K562 (cell line): ENCODE measurements around the gene ZGLP1. TPM values are rescaled to one million over a fixed set of nuclear protein-coding genes. Genes with fewer than 3 reads are reported as not detected.

Experiments used
- AFF1 ChIP-seq, 2 experiments: fragments of 450-650 bp; IDR thresholded peaks; 2 replicates each; pipeline ENCODE4 v1.6.1; 2018; ENCODE audit warnings: mild to moderate bottlenecking in 2 of 2, low read depth in 1 of 2; ENCODE audit not compliant: partially characterized antibody in 2 of 2
- ARID1B ChIP-seq: fragments of 450-650 bp; IDR thresholded peaks from 2 replicates; pipeline ENCODE4 v1.6.1; 2016; ENCODE audit warnings: antibody characterized with exemption, mild to moderate bottlenecking, inconsistent platforms
- CHD4 ChIP-seq: fragments of 200-600 bp; sonication (generic); IDR thresholded peaks from 3 replicates; pipeline ENCODE4 v1.6.1; 2012; ENCODE audit warnings: low read depth, mild to moderate bottlenecking, mixed read lengths, low read length, inconsistent platforms; ENCODE audit not compliant: insufficient read depth, insufficient replicate concordance, poor library complexity, severe bottlenecking
- DEAF1 ChIP-seq: fragments of 450-650 bp; formaldehyde crosslinking; IDR thresholded peaks from 2 replicates; pipeline ENCODE4 v1.4.0; 2020; ENCODE audit warnings: mild to moderate bottlenecking, moderate library complexity
- DIDO1 ChIP-seq: fragments of 450-650 bp; IDR thresholded peaks from 2 replicates; pipeline ENCODE4 v1.6.1; 2016; ENCODE audit warnings: low read depth, missing biosample characterization, missing genetic modification characterization
- DLX4 ChIP-seq: fragments of 250-450 bp; sonication (Bioruptor Pico); IDR thresholded peaks from 2 replicates; pipeline ENCODE4 v1.6.1; 2021; ENCODE audit warnings: mild to moderate bottlenecking
- HDAC6 ChIP-seq: IDR thresholded peaks from 2 replicates; pipeline ENCODE4 v1.6.1; 2012; ENCODE audit warnings: low read depth, mild to moderate bottlenecking, control low read depth, inconsistent platforms, low read length, moderate library complexity
- HEY1 ChIP-seq: fragments of 250-450 bp; sonication (Bioruptor Pico); IDR thresholded peaks from 2 replicates; pipeline ENCODE4 v1.5.0; 2020; ENCODE audit warnings: mild to moderate bottlenecking, moderate library complexity, borderline replicate concordance
- SAFB2 ChIP-seq: fragments of 200-400 bp; formaldehyde crosslinking; IDR thresholded peaks from 2 replicates; pipeline ENCODE4 v1.6.1; 2018; ENCODE audit warnings: borderline replicate concordance, low read length, low read depth, moderate library complexity; ENCODE audit not compliant: severe bottlenecking
- STAG1 ChIP-seq: sonication (generic); formaldehyde crosslinking; IDR thresholded peaks from 2 replicates; pipeline ENCODE4 v1.5.0; 2020; ENCODE audit warnings: missing genetic modification reagents, borderline replicate concordance
- STAT5A ChIP-seq: IDR thresholded peaks from 2 replicates; pipeline ENCODE4 v1.6.1; 2012; ENCODE audit warnings: low read length, inconsistent platforms, borderline replicate concordance
- UBTF ChIP-seq, 2 experiments: IDR thresholded peaks; 2 replicates each; pipeline ENCODE4 v1.6.1; 2012; ENCODE audit warnings: improper control_type of control experiment in 2 of 2, low read depth in 2 of 2, low read length in 2 of 2, borderline replicate concordance in 1 of 2
- ZFX ChIP-seq: sonication (generic); formaldehyde crosslinking; IDR thresholded peaks from 2 replicates; pipeline ENCODE4 v1.8.0; 2022; ENCODE audit warnings: mild to moderate bottlenecking, missing genetic modification reagents, moderate library complexity
- ZNF511 ChIP-seq: sonication (generic); formaldehyde crosslinking; IDR thresholded peaks from 2 replicates; pipeline ENCODE4 v1.8.0; 2022; ENCODE audit warnings: mild to moderate bottlenecking, missing genetic modification reagents
- polyA plus RNA-seq, 8 experiments: library from polyadenylated mRNA; depleted of rRNA in 4 of 8; stranded (reverse) in 5 of 8; unstranded in 3 of 8; fragments of >200 nt; fragmentation: Nextera tagmentation in 2 of 8; fragmentation: Illumina TruSeq in 1 of 8; extraction: Ambion mirVana in 2 of 8; extraction: Trizol in 1 of 8; gene quantifications; 2 replicates each; pipeline versions ENCODE4 v1.2.1 to v1.2.3, GENCODE V29; 2011 to 2014; ENCODE audit warnings: inconsistent platforms in 1 of 8, missing spikeins in 1 of 8
- total RNA-seq, 7 experiments: library from RNA; depleted of rRNA in 6 of 7; stranded (reverse); fragments of >200 nt in 6 of 7; fragmentation: Illumina TruSeq in 2 of 7; extraction: Trizol in 2 of 7; gene quantifications; 2 replicates each; pipeline versions ENCODE4 v1.2.1 to v1.2.3, GENCODE V29; 2011 to 2021; ENCODE audit warnings: low replicate concordance in 1 of 7
- TF ChIP-seq, protein P1 (sequence below): fragments of 250-450 bp; sonication (Bioruptor Pico); IDR thresholded peaks from 2 replicates; pipeline ENCODE4 v1.4.0; 2020

ZGLP1 gene
- total and polyA plus RNA-seq, 9 of the 15 experiments (the other 6 are each of a cell fraction or from before 2014, with no cell fraction given): 0.24 to 4.5 (median 2.2) TPM

GRCh38 chr19:10332965-10333757, 23.5 kb upstream of the ZGLP1 start, which contains the start of gene RAVER1 (continued):
- peak; percentile 53 to 70; a peak in 1 of 4 replicates for TF ChIP-seq UBTF (IDR thresholded peaks at IDR 0.05; ENCODE audit: borderline replicate concordance in 1 of 2, low read depth in 2 of 2, low read length in 2 of 2)
- TF ChIP-seq DLX4 (CRISPR knock-in tag): no peak
- peak; percentile 52 for TF ChIP-seq ZNF511 (CRISPR knock-in tag)
- TF ChIP-seq ZFX (CRISPR knock-in tag): peak; percentile 84
- peak; percentile 42 for TF ChIP-seq ARID1B
- no peak for TF ChIP-seq HDAC6
- TF ChIP-seq STAG1 (CRISPR knock-in tag): peak; percentile 38
- TF ChIP-seq DEAF1 (CRISPR knock-in tag): no peak
- no peak for TF ChIP-seq STAT5A
- no peak for TF ChIP-seq SAFB2
- TF ChIP-seq, protein P1, sequence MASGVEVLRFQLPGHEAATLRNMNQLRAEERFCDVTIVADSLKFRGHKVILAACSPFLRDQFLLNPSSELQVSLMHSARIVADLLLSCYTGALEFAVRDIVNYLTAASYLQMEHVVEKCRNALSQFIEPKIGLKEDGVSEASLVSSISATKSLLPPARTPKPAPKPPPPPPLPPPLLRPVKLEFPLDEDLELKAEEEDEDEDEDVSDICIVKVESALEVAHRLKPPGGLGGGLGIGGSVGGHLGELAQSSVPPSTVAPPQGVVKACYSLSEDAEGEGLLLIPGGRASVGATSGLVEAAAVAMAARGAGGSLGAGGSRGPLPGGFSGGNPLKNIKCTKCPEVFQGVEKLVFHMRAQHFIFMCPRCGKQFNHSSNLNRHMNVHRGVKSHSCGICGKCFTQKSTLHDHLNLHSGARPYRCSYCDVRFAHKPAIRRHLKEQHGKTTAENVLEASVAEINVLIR (CRISPR knock-in tag): no peak; the same call in 1 of the 2 replicates
- no peak for TF ChIP-seq CHD4
- TF ChIP-seq HEY1 (CRISPR knock-in tag): no peak
- TF ChIP-seq DIDO1 (tag): 0 out of 2 replicates have a peak, but pooled peaks have one; percentile 18
- peak in 1 of 2 experiments; percentile 64 for TF ChIP-seq AFF1 (IDR thresholded peaks at IDR 0.05; ENCODE audit: low read depth in 1 of 2, partially characterized antibody in 2 of 2)
